Neutrophil (primary cell): ENCODE measurements around the gene SIX1.

Experiments
- H3K27ac ChIP-seq: fragments of 200-600 bp; sonication (generic); 2 replicates; pipeline ENCODE4 v1.5.1; 2016; ENCODE audit warnings: mild to moderate bottlenecking, moderate library complexity
- H3K27me3 ChIP-seq: fragments of 200-600 bp; sonication (generic); 2 replicates; pipeline ENCODE4 v1.6.0; 2016; ENCODE audit warnings: mild to moderate bottlenecking
- H3K36me3 ChIP-seq: fragments of 200-600 bp; sonication (generic); 2 replicates; pipeline ENCODE4 v1.5.1; 2017
- H3K4me1 ChIP-seq, 2 experiments: fragments of 200-600 bp in 1 of 2; sonication (generic) in 1 of 2; 1 replicate in 1 of 2; 2 replicates in 1 of 2; pipeline versions ENCODE4 v1.5.1 to v1.6.1; 2013 to 2016; ENCODE audit warnings: low read depth in 1 of 2, low read length in 1 of 2, mild to moderate bottlenecking in 1 of 2, moderate library complexity in 1 of 2; ENCODE audit not compliant: control insufficient read depth in 1 of 2, insufficient read depth in 1 of 2
- H3K4me3 ChIP-seq, 2 experiments: fragments of 200-600 bp in 1 of 2; sonication (generic) in 1 of 2; 1 replicate in 1 of 2; 2 replicates in 1 of 2; pipeline ENCODE4 v1.5.1; 2013 to 2016; ENCODE audit warnings: low read depth in 1 of 2, low read length in 1 of 2, mild to moderate bottlenecking in 1 of 2, moderate library complexity in 1 of 2
- H3K9me3 ChIP-seq: fragments of 200-600 bp; sonication (generic); 2 replicates; pipeline ENCODE4 v1.5.1; 2016
- CTCF ChIP-seq: fragments of 200-600 bp; sonication (generic); IDR thresholded peaks from 2 replicates; pipeline ENCODE4 v1.5.1; 2016; ENCODE audit warnings: antibody characterized with exemption

The SIX1 gene

GRCh38 chr14:60599727-60600126 lies 49.5 kb downstream of the SIX1 start:
- peaks cover 19% of the 10 kb centered on the region for H3K27me3 ChIP-seq

GRCh38 chr14:60596139-60596538 lies 53.1 kb downstream of the SIX1 start:
- no peak for TF ChIP-seq CTCF
- Histone ChIP-seq H3K36me3 (no peaks in the 10 kb centered on the region), H3K4me1 (no peaks in the 10 kb centered on the region), H3K4me3 (no peak overlapping the region), H3K27me3 (peaks cover 14% of the 10 kb centered on the region), H3K9me3 (no peaks in the 10 kb centered on the region), H3K27ac (no peak overlapping the region)

More at GRCh38 chr14:60599727-60600126, 49.5 kb downstream of the SIX1 start:
- Histone ChIP-seq H3K36me3 (no peaks in the 10 kb centered on the region), H3K9me3 (no peaks in the 10 kb centered on the region), H3K27ac (no peak overlapping the region), H3K4me3 (no peak overlapping the region), H3K4me1 (no peaks in the 10 kb centered on the region)
- no peak for TF ChIP-seq CTCF

GRCh38 chr14:60594062-60594461 lies 55.2 kb downstream of the SIX1 start:
- Histone ChIP-seq H3K9me3 (no peaks in the 10 kb centered on the region), H3K27me3 (peaks cover 8% of the 10 kb centered on the region), H3K36me3 (no peaks in the 10 kb centered on the region), H3K4me3 (no peak overlapping the region), H3K4me1 (no peaks in the 10 kb centered on the region), H3K27ac (no peak overlapping the region)
- no peak for TF ChIP-seq CTCF
